Measurements from ENCODE around the gene ADCY9. TPM values are rescaled to one million over a fixed set of nuclear protein-coding genes. Genes with fewer than 3 reads are reported as not detected.

Gene ADCY9
- total RNA-seq, 3 donors from 2014 or later: 10.9 to 14.4 (median 12.0) TPM

GRCh38 chr16:4070936-4071335 is 45.3 kb downstream of the ADCY9 start:
- no peak for TF ChIP-seq POLR2A (IDR thresholded peaks at IDR 0.05)
- TF ChIP-seq POLR2AphosphoS5 (IDR thresholded peaks at IDR 0.05): no peak
- TF ChIP-seq CTCF (IDR thresholded peaks at IDR 0.05): no peak
- DNase-seq (ENCODE audit: low spot score in 2 of 2): peak in 1 of 2 donors; percentile 14
- intact Hi-C loops (cut with DNase I; ENCODE audit: low total_unique reads): no loop called here
- Histone ChIP-seq H3K36me3 (no peaks in the 10 kb centered on the region), H3K27ac (no peak overlapping the region), H3K27me3 (no peaks in the 10 kb centered on the region), H3K4me1 (no peaks in the 10 kb centered on the region), H3K4me3 (no peak overlapping the region), H3K9me3 (no peaks in the 10 kb centered on the region)

GRCh38 chr16:4067262-4068001 is 48.8 kb downstream of the ADCY9 start:
- Histone ChIP-seq H3K27ac (peak overlapping the region in 1 of 2 donors; percentile 56), H3K4me1 (no peaks in the 10 kb centered on the region), H3K27me3 (no peaks in the 10 kb centered on the region), H3K4me3 (no peak overlapping the region), H3K9me3 (peaks cover 0 to 3% of the 10 kb centered on the region in 2 donors), H3K36me3 (no peaks in the 10 kb centered on the region)
- intact Hi-C loops (cut with DNase I; ENCODE audit: low total_unique reads): no loop called here
- DNase-seq (ENCODE audit: low spot score in 2 of 2): no peak
- TF ChIP-seq CTCF (IDR thresholded peaks at IDR 0.05) (no peak), POLR2A (IDR thresholded peaks at IDR 0.05) (no peak), POLR2AphosphoS5 (IDR thresholded peaks at IDR 0.05) (no peak)

GRCh38 chr16:4064950-4065352 is 51.3 kb downstream of the ADCY9 start:
- no peaks in the 10 kb centered on the region for H3K4me1 ChIP-seq
- no peaks in the 10 kb centered on the region for H3K27me3 ChIP-seq
- no peak overlapping the region for H3K27ac ChIP-seq
- no peak for DNase-seq (ENCODE audit: low spot score in 2 of 2)
- intact Hi-C loops (cut with DNase I; ENCODE audit: low total_unique reads): no loop called here
- peaks cover 0 to 21% of the 10 kb centered on the region in 2 donors for H3K9me3 ChIP-seq
- H3K4me3 ChIP-seq: no peak overlapping the region
- H3K36me3 ChIP-seq: no peaks in the 10 kb centered on the region
- TF ChIP-seq CTCF (IDR thresholded peaks at IDR 0.05): no peak
- TF ChIP-seq POLR2A (IDR thresholded peaks at IDR 0.05): no peak
- no peak for TF ChIP-seq POLR2AphosphoS5 (IDR thresholded peaks at IDR 0.05)

GRCh38 chr16:4062212-4062802 is 53.9 kb downstream of the ADCY9 start:
- Histone ChIP-seq H3K27me3 (no peaks in the 10 kb centered on the region), H3K9me3 (peaks cover 0 to 21% of the 10 kb centered on the region in 2 donors), H3K27ac (no peak overlapping the region), H3K4me1 (no peaks in the 10 kb centered on the region), H3K36me3 (no peaks in the 10 kb centered on the region), H3K4me3 (no peak overlapping the region)
- no peak for TF ChIP-seq POLR2A (IDR thresholded peaks at IDR 0.05)
- no peak for TF ChIP-seq POLR2AphosphoS5 (IDR thresholded peaks at IDR 0.05)
- no peak for TF ChIP-seq CTCF (IDR thresholded peaks at IDR 0.05)
- no peak for DNase-seq (ENCODE audit: low spot score in 2 of 2)
- intact Hi-C loops (cut with DNase I; ENCODE audit: low total_unique reads): no loop called here

GRCh38 chr16:4060823-4061222 is 55.4 kb downstream of the ADCY9 start:
- intact Hi-C loops (cut with DNase I; ENCODE audit: low total_unique reads): no loop called here
- DNase-seq (ENCODE audit: low spot score in 2 of 2): no peak
- Histone ChIP-seq H3K4me3 (no peak overlapping the region), H3K9me3 (peaks cover 0 to 21% of the 10 kb centered on the region in 2 donors), H3K27me3 (no peaks in the 10 kb centered on the region), H3K27ac (no peak overlapping the region), H3K36me3 (no peaks in the 10 kb centered on the region), H3K4me1 (no peaks in the 10 kb centered on the region)
- TF ChIP-seq POLR2AphosphoS5 (IDR thresholded peaks at IDR 0.05): no peak
- TF ChIP-seq CTCF (IDR thresholded peaks at IDR 0.05): no peak
- no peak for TF ChIP-seq POLR2A (IDR thresholded peaks at IDR 0.05)

Data from breast epithelium (tissue), 4 donors.